SKM-1 treated with dmso at 0.1 percent for 144 hours (cell line): ENCODE data around the gene ZNF438.

Experiments used
- DNase-seq: peaks from one replicate; lab custom pipeline; 2025; ENCODE audit not compliant: unreplicated experiment; lab: John Stamatoyannopoulos, UW

ZNF438 gene

DNA sequence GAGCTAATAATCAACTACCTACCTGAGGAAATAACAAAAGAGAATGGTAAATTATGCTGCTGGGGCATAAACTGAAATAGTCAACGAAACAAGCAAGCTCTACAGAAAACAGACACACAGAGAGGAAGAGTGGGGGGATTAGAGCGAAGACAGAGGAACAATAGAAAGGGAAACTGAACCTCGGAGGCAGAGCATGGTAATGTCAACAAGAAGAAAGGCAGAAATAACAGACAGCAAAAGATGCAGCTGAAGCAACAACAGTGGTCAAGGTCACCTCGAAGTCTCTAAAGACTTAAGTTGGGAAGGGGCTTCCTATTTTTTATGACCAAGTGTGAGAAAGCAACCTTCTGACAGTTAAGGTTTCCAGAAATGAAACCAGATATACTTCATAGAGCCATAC lies 177.0 kb downstream of the ZNF438 start:
- DNase-seq = no peak

- no peak for DNase-seq
Observed at GRCh38 chr10:30853066-30853465, 178.6 kb downstream of the ZNF438 start.

GRCh38 chr10:30850776-30851175 lies 180.9 kb downstream of the ZNF438 start:
- DNase-seq = no peak

GRCh38 chr10:30849231-30850035 lies 182.2 kb downstream of the ZNF438 start:
- no peak for DNase-seq

- DNase-seq = no peak
Observed at GRCh38 chr10:30848396-30849032, 183.2 kb downstream of the ZNF438 start.

DNA sequence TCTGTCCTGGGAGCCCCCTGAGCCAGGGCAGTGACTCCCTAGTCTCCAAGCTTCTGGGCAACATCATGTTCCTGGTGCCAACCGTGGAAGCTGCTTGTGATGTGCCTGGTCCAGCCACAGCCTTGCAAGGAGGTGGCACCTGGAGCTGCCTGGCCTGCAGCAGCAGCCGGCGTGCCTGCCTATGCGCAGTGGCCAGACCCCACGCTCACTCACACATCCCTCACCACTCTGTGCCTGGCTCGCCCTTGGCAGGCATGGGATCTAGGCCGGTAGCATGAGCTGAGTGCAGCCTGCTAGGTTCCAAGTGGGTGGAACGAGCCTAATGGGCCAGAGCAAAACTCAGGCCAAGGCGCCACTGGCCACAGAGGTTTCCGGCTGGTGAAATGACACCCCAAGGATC lies 184.0 kb downstream of the ZNF438 start:
- DNase-seq = no peak

- DNase-seq = no peak
Observed at GRCh38 chr10:30847199-30847598, 184.5 kb downstream of the ZNF438 start.

DNA sequence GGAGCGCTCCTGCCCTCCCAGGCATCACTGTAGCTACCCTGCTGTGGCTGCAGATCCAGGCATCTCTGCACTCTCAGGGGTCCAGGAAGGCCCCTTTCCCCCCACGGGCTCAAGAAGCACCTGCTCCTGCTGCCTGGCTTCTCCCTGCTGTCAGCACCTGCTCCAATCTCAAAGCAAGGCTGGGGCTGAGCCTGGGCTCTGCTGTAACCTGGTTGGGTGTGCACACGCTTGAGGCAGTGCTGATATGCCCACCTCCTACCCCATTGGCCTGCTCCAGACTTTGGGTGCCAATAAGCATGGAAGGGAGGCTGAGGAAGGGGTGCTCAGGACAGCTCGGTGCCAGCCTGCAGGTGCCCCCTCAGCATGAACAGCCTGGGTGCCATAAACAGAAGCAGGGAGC lies 185.0 kb downstream of the ZNF438 start:
- no peak for DNase-seq

DNA sequence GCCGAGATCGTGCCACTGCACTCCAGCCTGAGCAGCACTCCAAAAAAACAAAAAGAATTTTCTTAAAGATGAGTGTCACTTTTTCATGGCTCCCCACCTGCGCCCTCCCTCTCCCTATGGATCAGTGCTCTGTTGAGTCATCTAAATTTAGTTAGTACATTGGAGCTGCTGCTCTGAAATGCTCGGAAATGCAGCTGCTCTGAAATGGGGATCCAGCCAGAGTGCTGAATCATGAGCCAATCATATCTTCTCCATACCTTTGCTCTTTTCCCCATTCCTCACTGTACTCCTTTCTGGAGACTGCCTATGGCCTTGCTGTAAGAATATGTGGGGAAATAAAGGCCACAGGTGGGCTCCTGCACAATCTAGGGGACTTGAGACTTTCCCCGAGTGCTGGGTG lies 188.8 kb downstream of the ZNF438 start:
- DNase-seq = no peak

GRCh38 chr10:30842185-30842584 lies 189.5 kb downstream of the ZNF438 start:
- DNase-seq = no peak

- DNase-seq = no peak
Observed at GRCh38 chr10:30840395-30841050, 191.1 kb downstream of the ZNF438 start.

DNA sequence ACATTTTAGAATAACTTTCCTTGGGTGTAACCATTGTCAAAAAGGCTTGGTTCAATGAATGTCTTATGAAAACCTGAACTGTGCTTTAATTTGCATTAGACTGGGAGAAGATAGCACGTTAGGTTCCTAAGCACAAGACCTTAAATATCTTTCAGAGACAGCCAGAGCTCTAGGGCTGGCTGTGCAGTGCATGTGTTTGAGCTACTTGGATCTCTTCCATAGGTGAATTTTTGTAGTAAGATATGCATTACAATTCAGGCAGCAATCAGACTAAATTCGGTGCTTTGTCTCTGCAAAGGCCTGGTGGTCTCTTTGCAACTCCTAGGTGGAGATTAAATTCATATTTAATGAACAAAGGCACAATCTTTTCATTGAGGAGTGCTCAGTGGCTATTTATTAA lies 192.0 kb downstream of the ZNF438 start:
- DNase-seq = no peak

DNA sequence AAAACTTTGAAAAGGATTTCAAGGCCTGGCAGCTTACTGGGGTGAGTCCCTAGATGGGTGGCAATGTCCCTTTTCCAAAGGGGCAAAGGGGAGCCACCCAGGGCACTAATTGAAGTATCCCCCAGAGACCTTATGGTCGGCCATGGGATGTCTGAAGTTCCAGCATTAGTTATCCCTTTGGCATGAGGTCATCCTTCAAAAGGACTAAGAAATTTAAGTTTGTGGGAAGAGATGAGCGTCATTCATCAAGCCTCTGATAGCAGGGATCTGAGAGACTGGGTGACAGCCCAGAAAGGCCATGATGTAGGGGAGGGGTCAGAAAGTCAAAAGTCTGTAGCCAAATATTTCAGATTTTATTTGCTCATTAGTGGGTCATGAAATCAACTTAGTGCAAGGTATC lies 195.3 kb downstream of the ZNF438 start:
- no peak for DNase-seq

DNA sequence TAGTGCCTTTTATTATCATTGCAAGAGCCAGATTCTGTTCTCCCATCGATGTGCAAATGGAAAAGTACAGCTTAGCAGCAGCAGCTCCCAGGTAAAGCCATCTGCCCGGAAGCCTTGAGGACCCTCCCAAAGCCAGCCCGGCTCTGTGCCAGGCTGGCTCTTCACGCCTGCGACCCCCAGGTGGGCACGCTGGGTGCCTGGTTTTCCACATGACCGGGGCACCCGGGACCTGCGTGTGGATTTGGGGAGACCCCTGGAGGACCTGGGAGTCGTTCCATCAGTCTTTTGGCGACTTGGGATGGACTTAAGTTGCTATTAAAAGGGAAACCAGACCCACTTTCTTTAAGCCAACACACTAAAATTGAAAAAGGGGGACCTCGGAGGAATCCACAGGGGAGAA lies 196.5 kb downstream of the ZNF438 start:
- DNase-seq = no peak

- DNase-seq = no peak
Observed at GRCh38 chr10:30834651-30835050, 197.0 kb downstream of the ZNF438 start.

DNA sequence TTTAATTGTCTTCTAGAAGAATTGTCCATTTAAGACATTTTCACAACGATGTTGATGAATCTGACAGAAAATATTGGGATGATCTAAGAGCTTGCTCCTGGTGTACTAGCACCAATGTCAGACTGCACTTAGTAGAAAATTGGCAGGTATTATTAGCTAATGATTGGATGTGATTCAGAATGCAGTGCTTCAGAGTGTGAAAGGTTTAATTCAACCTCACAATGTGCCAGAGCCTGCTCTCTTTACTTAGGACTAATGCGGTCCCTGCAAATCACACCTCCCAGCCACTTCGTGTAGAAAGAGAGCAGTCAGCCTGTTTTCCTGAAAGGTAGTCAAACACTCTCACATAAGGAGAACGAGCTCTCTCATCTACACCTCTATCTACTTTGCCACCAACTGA lies 197.5 kb downstream of the ZNF438 start:
- no peak for DNase-seq

DNA sequence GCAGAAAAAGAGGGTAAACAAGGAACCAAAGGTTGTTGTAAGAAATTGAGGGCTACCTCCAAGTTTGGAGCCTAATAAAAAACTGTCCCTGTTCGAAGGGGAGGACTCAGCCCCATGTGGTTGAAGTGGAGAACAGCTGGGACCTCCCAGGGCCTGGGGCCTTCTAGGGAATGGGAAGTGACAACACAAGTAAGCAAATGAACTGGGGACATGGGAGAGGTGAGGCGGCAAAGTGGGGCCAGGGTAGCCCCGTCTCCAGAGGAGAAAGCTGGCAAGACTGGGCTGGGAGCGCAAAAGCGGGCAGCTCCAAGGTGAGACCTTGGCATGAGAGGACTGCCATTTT lies 198.1 kb downstream of the ZNF438 start:
- no peak for DNase-seq

DNA sequence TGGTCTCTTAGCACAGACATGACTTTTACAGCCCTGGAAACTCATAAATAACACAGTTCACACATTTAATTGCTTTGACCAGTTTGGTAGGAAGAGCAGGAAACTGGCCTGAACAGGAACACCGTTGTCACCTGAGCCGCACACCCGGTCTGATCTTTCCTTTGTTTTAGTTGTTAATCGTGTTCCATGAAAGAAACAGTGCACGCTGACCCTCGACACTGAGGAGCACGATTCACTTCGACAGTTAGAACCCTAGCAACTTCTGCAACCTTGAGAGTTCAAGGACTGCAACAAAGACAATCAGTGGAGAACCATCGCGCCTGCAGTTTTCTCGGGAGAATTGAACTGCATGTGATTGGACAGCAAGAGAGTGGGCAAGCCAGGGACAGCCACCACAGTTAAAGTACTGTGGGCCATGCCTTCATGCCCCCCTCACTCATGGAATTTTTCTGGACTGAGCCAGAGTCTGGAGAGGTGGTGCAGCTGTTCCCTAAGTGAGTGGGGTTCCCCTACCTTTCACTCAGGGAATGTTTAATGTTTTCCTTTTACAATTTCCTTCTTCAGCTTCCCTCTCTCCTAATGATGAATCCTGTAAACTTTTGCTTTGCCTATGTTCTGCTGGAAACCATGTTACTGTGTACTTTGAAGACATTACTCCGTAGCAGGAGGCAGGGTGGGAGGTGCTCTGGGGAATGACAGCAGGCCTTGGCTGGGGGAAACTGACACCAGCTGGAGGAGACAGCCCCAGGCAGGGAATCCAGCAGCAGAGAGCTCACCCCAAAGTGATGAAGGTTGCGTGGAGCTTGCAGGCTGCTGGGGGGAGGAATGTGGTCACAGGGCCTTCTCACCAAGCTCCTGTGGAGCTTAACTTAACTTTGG lies 198.7 kb downstream of the ZNF438 start:
- DNase-seq = no peak

GRCh38 chr10:30832001-30832748 lies 199.5 kb downstream of the ZNF438 start:
- DNase-seq = no peak

- no peak for DNase-seq
Observed at GRCh38 chr10:30831426-30831825, 200.2 kb downstream of the ZNF438 start.
